Measurements from ENCODE around the gene ELF1.

The ELF1 gene

GRCh38 chr13:41019011-41019487 is at the start of gene ELF1:
TSS of gene ELF1 (minus strand) at chr13:41019316. CDS start at chr13:40982054, 37,262 bp downstream.
- peak in 2 of 3 donors; percentile 22 to 31 for DNase-seq (ENCODE audit: low read depth in 3 of 3, low spot score in 1 of 3)

GRCh38 chr13:41065078-41065477 is 46.0 kb upstream of the ELF1 start:
- no peak for DNase-seq (ENCODE audit: low read depth in 3 of 3, low spot score in 1 of 3)

GRCh38 chr13:41064493-41064892 is 45.4 kb upstream of the ELF1 start:
- no peak for DNase-seq (ENCODE audit: low read depth in 3 of 3, low spot score in 1 of 3)

- no peak for DNase-seq (ENCODE audit: low read depth in 3 of 3, low spot score in 1 of 3)
These were observed 43.1 kb upstream of the ELF1 start for GRCh38 chr13:41061914-41062837.

GRCh38 chr13:41061075-41061913 is 42.2 kb upstream of the ELF1 start, which contains the start of gene WBP4:
TSS of gene WBP4 (plus strand) at chr13:41061509. CDS start at chr13:41061674, 165 bp downstream.
- peak; percentile 49 to 83 (median 72) for DNase-seq (ENCODE audit: low read depth in 3 of 3, low spot score in 1 of 3)

GRCh38 chr13:41060724-41061074 is 41.6 kb upstream of the ELF1 start:
- peak; percentile 55 to 84 (median 70) for DNase-seq (ENCODE audit: low read depth in 3 of 3, low spot score in 1 of 3)

- peak; percentile 15 to 65 (median 18) for DNase-seq (ENCODE audit: low read depth in 3 of 3, low spot score in 1 of 3)
These were observed 41.1 kb upstream of the ELF1 start for GRCh38 chr13:41060082-41060723.

- no peak for DNase-seq (ENCODE audit: low read depth in 3 of 3, low spot score in 1 of 3)
These were observed 40.5 kb upstream of the ELF1 start for GRCh38 chr13:41059456-41060081.

GRCh38 chr13:41058295-41059070 is 39.4 kb upstream of the ELF1 start:
- no peak for DNase-seq (ENCODE audit: low read depth in 3 of 3, low spot score in 1 of 3)

GRCh38 chr13:41056826-41057711 is 38.0 kb upstream of the ELF1 start:
- DNase-seq (ENCODE audit: low read depth in 3 of 3, low spot score in 1 of 3) = no peak

GRCh38 chr13:41056194-41056593 is 37.1 kb upstream of the ELF1 start:
- DNase-seq (ENCODE audit: low read depth in 3 of 3, low spot score in 1 of 3) = no peak

- DNase-seq (ENCODE audit: low read depth in 3 of 3, low spot score in 1 of 3) = no peak
These were observed 36.0 kb upstream of the ELF1 start for GRCh38 chr13:41054919-41055619.

GRCh38 chr13:41054212-41054877 is 35.2 kb upstream of the ELF1 start:
- DNase-seq (ENCODE audit: low read depth in 3 of 3, low spot score in 1 of 3) = no peak

GRCh38 chr13:41053384-41053826 is 34.3 kb upstream of the ELF1 start:
- DNase-seq (ENCODE audit: low read depth in 3 of 3, low spot score in 1 of 3) = no peak

GRCh38 chr13:41052441-41052840 is 33.3 kb upstream of the ELF1 start:
- no peak for DNase-seq (ENCODE audit: low read depth in 3 of 3, low spot score in 1 of 3)

- no peak for DNase-seq (ENCODE audit: low read depth in 3 of 3, low spot score in 1 of 3)
These were observed 30.6 kb upstream of the ELF1 start for GRCh38 chr13:41049480-41050440.

- DNase-seq (ENCODE audit: low read depth in 3 of 3, low spot score in 1 of 3) = no peak
These were observed 29.5 kb upstream of the ELF1 start for GRCh38 chr13:41048640-41049039.

Data from stimulated activated CD4-positive, alpha-beta T cell treated with anti-CD3 and anti-CD28 coated beads, TNF-alpha, amount 100 ng/mL, for 1 hour (primary cell).